ENCODE measurements around the gene CADPS. TPM values are rescaled to one million over a fixed set of nuclear protein-coding genes. Genes with fewer than 3 reads are reported as not detected.

CADPS gene
- total RNA-seq, 1 experiment from 2014 or later = 7.0 TPM

- ATAC-seq (no peak), DNase-seq (ENCODE audit: low spot score) (no peak)
- H3K9me3 Mint-ChIP-seq = no peaks in the 10 kb centered on the region
- TF ChIP-seq, protein P1, sequence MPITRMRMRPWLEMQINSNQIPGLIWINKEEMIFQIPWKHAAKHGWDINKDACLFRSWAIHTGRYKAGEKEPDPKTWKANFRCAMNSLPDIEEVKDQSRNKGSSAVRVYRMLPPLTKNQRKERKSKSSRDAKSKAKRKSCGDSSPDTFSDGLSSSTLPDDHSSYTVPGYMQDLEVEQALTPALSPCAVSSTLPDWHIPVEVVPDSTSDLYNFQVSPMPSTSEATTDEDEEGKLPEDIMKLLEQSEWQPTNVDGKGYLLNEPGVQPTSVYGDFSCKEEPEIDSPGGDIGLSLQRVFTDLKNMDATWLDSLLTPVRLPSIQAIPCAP (CRISPR knock-in tag; IDR thresholded peaks at IDR 0.05) = no peak
- TF ChIP-seq, protein P2, sequence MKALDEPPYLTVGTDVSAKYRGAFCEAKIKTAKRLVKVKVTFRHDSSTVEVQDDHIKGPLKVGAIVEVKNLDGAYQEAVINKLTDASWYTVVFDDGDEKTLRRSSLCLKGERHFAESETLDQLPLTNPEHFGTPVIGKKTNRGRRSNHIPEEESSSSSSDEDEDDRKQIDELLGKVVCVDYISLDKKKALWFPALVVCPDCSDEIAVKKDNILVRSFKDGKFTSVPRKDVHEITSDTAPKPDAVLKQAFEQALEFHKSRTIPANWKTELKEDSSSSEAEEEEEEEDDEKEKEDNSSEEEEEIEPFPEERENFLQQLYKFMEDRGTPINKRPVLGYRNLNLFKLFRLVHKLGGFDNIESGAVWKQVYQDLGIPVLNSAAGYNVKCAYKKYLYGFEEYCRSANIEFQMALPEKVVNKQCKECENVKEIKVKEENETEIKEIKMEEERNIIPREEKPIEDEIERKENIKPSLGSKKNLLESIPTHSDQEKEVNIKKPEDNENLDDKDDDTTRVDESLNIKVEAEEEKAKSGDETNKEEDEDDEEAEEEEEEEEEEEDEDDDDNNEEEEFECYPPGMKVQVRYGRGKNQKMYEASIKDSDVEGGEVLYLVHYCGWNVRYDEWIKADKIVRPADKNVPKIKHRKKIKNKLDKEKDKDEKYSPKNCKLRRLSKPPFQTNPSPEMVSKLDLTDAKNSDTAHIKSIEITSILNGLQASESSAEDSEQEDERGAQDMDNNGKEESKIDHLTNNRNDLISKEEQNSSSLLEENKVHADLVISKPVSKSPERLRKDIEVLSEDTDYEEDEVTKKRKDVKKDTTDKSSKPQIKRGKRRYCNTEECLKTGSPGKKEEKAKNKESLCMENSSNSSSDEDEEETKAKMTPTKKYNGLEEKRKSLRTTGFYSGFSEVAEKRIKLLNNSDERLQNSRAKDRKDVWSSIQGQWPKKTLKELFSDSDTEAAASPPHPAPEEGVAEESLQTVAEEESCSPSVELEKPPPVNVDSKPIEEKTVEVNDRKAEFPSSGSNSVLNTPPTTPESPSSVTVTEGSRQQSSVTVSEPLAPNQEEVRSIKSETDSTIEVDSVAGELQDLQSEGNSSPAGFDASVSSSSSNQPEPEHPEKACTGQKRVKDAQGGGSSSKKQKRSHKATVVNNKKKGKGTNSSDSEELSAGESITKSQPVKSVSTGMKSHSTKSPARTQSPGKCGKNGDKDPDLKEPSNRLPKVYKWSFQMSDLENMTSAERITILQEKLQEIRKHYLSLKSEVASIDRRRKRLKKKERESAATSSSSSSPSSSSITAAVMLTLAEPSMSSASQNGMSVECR (CRISPR knock-in tag; IDR thresholded peaks at IDR 0.05; ENCODE audit: borderline replicate concordance) = no peak
- TF ChIP-seq ZNF423 (CRISPR knock-in tag; IDR thresholded peaks at IDR 0.05) (no peak), ZNF317 (CRISPR knock-in tag; IDR thresholded peaks at IDR 0.05; ENCODE audit: borderline replicate concordance, low read depth) (no peak), ESRRA (CRISPR knock-in tag; IDR thresholded peaks at IDR 0.05; ENCODE audit: borderline replicate concordance) (no peak), FOXK1 (CRISPR knock-in tag; IDR thresholded peaks at IDR 0.05) (no peak), ZNF232 (CRISPR knock-in tag; IDR thresholded peaks at IDR 0.05) (no peak), STAT6 (CRISPR knock-in tag; conservative IDR thresholded peaks at IDR 0.05; ENCODE audit: low read depth) (no peak)
- ChIA-PET POLR2A (no interaction called here), CTCF (interaction anchor here (1.1 kb wide), 1 partner anchor 191 kb away, joined by 3 read pairs; no protein-coding TSS in a partner anchor)
- peaks cover 11% of the 10 kb centered on the region for H3K4me1 Mint-ChIP-seq
- no peak overlapping the region for H3K4me3 Mint-ChIP-seq
- H3K27ac Mint-ChIP-seq = no peak overlapping the region
- no peaks in the 10 kb centered on the region for H3K36me3 Mint-ChIP-seq
- H3K27me3 Mint-ChIP-seq (ENCODE audit: low read depth) = no peaks in the 10 kb centered on the region
Observed at GRCh38 chr3:62905331-62905730, 30.1 kb upstream of the CADPS start.

GRCh38 chr3:62898530-62899496 is 23.6 kb upstream of the CADPS start:
- ChIA-PET CTCF (interaction anchor here (0.6 to 1.2 kb wide), 2 partner anchors 232 to 918 kb away, joined by 3 read pairs; no protein-coding TSS in a partner anchor), POLR2A (no interaction called here)
- ATAC-seq (no peak), DNase-seq (ENCODE audit: low spot score) (no peak)
- H3K27me3 Mint-ChIP-seq (ENCODE audit: low read depth) = no peaks in the 10 kb centered on the region
- peaks cover 15% of the 10 kb centered on the region for H3K36me3 Mint-ChIP-seq
- TF ChIP-seq MYBL2 (CRISPR knock-in tag; IDR thresholded peaks at IDR 0.05) (no peak), NFATC4 (CRISPR knock-in tag; IDR thresholded peaks at IDR 0.05) (no peak), RELA (CRISPR knock-in tag; IDR thresholded peaks at IDR 0.05; ENCODE audit: borderline replicate concordance) (no peak)
- TF ChIP-seq, protein P3, sequence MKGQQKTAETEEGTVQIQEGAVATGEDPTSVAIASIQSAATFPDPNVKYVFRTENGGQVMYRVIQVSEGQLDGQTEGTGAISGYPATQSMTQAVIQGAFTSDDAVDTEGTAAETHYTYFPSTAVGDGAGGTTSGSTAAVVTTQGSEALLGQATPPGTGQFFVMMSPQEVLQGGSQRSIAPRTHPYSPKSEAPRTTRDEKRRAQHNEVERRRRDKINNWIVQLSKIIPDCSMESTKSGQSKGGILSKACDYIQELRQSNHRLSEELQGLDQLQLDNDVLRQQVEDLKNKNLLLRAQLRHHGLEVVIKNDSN (CRISPR knock-in tag; IDR thresholded peaks at IDR 0.05) = no peak
- H3K9me3 Mint-ChIP-seq = peaks cover 23% of the 10 kb centered on the region
- peaks cover 11% of the 10 kb centered on the region for H3K4me1 Mint-ChIP-seq
- H3K27ac Mint-ChIP-seq = 0 out of 2 replicates have a peak overlapping the region, but pooled peaks have one; percentile 51
- no peak overlapping the region for H3K4me3 Mint-ChIP-seq
